SK-N-SH treated with all-trans-retinoic acid at 6 μM for 48 hours (cell line): ENCODE results near the gene KCNMA1.

Experiments used
- ARNTL ChIP-seq: fragments of 450-650 bp; formaldehyde crosslinking; IDR thresholded peaks from 2 replicates; pipeline ENCODE4 v1.5.0; 2020; ENCODE audit warnings: low read depth, mild to moderate bottlenecking, moderate library complexity, borderline replicate concordance
- RARB ChIP-seq: fragments of 250-450 bp; sonication (Bioruptor Pico); IDR thresholded peaks from 2 replicates; pipeline ENCODE4 v1.8.0; 2021; ENCODE audit warnings: mild to moderate bottlenecking, moderate library complexity
- TF ChIP-seq, protein P1 (sequence below): fragments of 250-450 bp; sonication (Bioruptor Pico); IDR thresholded peaks from 2 replicates; pipeline ENCODE4 v1.8.0; 2020; ENCODE audit warnings: mild to moderate bottlenecking, moderate library complexity, borderline replicate concordance
- TF ChIP-seq, protein P2 (sequence below): fragments of 250-450 bp; sonication (Bioruptor Pico); IDR thresholded peaks from 2 replicates; pipeline ENCODE4 v1.5.1; 2021; ENCODE audit warnings: mild to moderate bottlenecking, moderate library complexity

DNA sequence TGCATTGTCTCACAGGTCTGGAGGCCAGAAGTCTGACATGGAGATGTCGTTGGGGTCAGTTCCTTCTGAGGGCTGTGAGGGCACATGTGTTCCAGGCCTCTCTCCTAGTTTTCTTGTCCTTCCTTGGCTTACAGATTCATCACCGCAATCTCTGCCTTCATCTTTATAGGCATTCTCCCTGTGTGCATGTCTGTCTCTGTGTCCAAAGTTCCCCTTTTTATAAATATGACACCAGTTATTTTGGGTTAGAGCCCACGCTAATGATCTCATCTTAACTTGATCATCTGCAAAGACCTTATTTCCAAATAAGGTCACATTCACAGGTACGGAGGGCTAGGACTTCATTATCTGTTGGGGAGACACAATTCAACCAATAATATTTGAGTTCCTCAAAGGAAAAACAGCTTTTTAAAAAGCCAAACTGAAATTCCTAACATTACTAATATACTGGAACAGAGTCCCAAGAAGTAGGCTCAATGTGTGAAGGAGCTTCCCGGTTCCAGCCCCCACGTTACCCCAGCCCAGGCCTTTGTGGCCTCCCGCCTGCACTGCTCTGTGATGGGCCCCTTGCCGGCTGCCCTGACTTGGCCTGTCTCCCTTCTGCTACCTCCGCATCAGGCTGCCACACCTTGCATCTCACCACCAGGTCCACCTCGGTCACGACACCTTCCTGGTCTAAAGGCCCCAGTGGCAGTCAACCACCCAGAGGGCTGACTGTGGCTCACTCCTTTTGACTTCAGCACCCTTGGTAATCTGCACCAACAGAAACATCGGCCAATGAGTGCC is 142.7 kb downstream of the KCNMA1 start:
- TF ChIP-seq, protein P1, sequence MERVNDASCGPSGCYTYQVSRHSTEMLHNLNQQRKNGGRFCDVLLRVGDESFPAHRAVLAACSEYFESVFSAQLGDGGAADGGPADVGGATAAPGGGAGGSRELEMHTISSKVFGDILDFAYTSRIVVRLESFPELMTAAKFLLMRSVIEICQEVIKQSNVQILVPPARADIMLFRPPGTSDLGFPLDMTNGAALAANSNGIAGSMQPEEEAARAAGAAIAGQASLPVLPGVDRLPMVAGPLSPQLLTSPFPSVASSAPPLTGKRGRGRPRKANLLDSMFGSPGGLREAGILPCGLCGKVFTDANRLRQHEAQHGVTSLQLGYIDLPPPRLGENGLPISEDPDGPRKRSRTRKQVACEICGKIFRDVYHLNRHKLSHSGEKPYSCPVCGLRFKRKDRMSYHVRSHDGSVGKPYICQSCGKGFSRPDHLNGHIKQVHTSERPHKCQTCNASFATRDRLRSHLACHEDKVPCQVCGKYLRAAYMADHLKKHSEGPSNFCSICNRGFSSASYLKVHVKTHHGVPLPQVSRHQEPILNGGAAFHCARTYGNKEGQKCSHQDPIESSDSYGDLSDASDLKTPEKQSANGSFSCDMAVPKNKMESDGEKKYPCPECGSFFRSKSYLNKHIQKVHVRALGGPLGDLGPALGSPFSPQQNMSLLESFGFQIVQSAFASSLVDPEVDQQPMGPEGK (CRISPR knock-in tag) = no peak
- TF ChIP-seq RARB (CRISPR knock-in tag) (no peak), ARNTL (CRISPR knock-in tag) (no peak)
- TF ChIP-seq, protein P2, sequence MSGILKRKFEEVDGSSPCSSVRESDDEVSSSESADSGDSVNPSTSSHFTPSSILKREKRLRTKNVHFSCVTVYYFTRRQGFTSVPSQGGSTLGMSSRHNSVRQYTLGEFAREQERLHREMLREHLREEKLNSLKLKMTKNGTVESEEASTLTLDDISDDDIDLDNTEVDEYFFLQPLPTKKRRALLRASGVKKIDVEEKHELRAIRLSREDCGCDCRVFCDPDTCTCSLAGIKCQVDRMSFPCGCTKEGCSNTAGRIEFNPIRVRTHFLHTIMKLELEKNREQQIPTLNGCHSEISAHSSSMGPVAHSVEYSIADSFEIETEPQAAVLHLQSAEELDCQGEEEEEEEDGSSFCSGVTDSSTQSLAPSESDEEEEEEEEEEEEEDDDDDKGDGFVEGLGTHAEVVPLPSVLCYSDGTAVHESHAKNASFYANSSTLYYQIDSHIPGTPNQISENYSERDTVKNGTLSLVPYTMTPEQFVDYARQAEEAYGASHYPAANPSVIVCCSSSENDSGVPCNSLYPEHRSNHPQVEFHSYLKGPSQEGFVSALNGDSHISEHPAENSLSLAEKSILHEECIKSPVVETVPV (CRISPR knock-in tag) = no peak
